Immature natural killer cell (primary cell): ENCODE data around the gene C1orf50. TPM values are rescaled to one million over a fixed set of nuclear protein-coding genes. Genes with fewer than 3 reads are reported as not detected.
"Not testable (repeated sequence)": the region's sequence is repeated elsewhere in the genome, so short reads cannot be mapped to it uniquely, and the experiment has no call there.

ENCODE experiments used
- DNase-seq, 3 donors: peaks; one replicate each; pipeline ENCODE4 v3.0.0; 2022; ENCODE audit warnings: mixed read lengths in 1 of 3
- H3K27ac Mint-ChIP-seq, 6 donors: one replicate each; pipeline ENCODE4 v1.8.0; 2020; ENCODE audit warnings: mixed read lengths in 6 of 6, mild to moderate bottlenecking in 5 of 6, inconsistent platforms in 4 of 6, moderate library complexity in 3 of 6
- H3K27me3 Mint-ChIP-seq, 3 donors: one replicate each; pipeline ENCODE4 v1.8.0; 2020 to 2021; ENCODE audit warnings: low read depth in 3 of 3, mild to moderate bottlenecking in 3 of 3, mixed read lengths in 3 of 3, moderate library complexity in 3 of 3, inconsistent platforms in 1 of 3
- H3K36me3 Mint-ChIP-seq, 3 donors: one replicate each; pipeline ENCODE4 v1.8.0; 2020; ENCODE audit warnings: mixed read lengths in 3 of 3, inconsistent platforms in 2 of 3, mild to moderate bottlenecking in 2 of 3
- H3K4me1 Mint-ChIP-seq, 2 donors: one replicate each; pipeline ENCODE4 v1.8.0; 2020; ENCODE audit warnings: inconsistent platforms in 2 of 2, mild to moderate bottlenecking in 2 of 2, mixed read lengths in 2 of 2, moderate library complexity in 1 of 2
- H3K4me3 Mint-ChIP-seq, 5 donors: one replicate each; pipeline ENCODE4 v1.8.0; 2020; ENCODE audit warnings: mild to moderate bottlenecking in 5 of 5, mixed read lengths in 5 of 5, inconsistent platforms in 3 of 5, moderate library complexity in 3 of 5
- H3K9me3 Mint-ChIP-seq, 6 donors: one replicate each; pipeline ENCODE4 v1.8.0; 2020; ENCODE audit warnings: mild to moderate bottlenecking in 6 of 6, mixed read lengths in 6 of 6, inconsistent platforms in 4 of 6, moderate library complexity in 3 of 6
- polyA plus RNA-seq, 3 donors: library from polyadenylated mRNA; unstranded; fragments of 300-500 nt; fragmentation: Illumina TruSeq; gene quantifications; one replicate each; pipeline ENCODE4 v1.2.3, GENCODE V29; 2021

The C1orf50 gene
- polyA plus RNA-seq, 3 donors from 2014 or later = 4.7 to 8.8 (median 5.9) TPM

- Mint-ChIP-seq H3K27me3 (peaks cover 0 to 2% (median 0%) of the 10 kb centered on the region in 3 donors), H3K27ac (peak overlapping the region in 1 of 6 donors; percentile 63), H3K36me3 (peaks cover 16 to 23% (median 19%) of the 10 kb centered on the region in 3 donors), H3K4me1 (peaks cover 0 to 5% of the 10 kb centered on the region in 2 donors), H3K4me3 (no peak overlapping the region), H3K9me3 (no peaks in the 10 kb centered on the region)
- no peak for DNase-seq
Measured at GRCh38 chr1:42807056-42807668, 40.1 kb downstream of the C1orf50 start.

GRCh38 chr1:42814815-42815214 lies 47.8 kb downstream of the C1orf50 start:
- peaks cover 19 to 24% of the 10 kb centered on the region in 2 donors for H3K4me1 Mint-ChIP-seq
- H3K9me3 Mint-ChIP-seq, DNase-seq, H3K36me3 Mint-ChIP-seq, H3K4me3 Mint-ChIP-seq, H3K27ac Mint-ChIP-seq, H3K27me3 Mint-ChIP-seq: not testable (repeated sequence)

- peaks cover 19 to 24% of the 10 kb centered on the region in 2 donors for H3K4me1 Mint-ChIP-seq
- H3K27ac Mint-ChIP-seq = peak overlapping the region; percentile 63 to 95 (median 92)
- H3K9me3 Mint-ChIP-seq = no peaks in the 10 kb centered on the region
- peak overlapping the region; percentile 77 to 91 (median 87) for H3K4me3 Mint-ChIP-seq
- H3K27me3 Mint-ChIP-seq = peaks cover 2 to 9% (median 9%) of the 10 kb centered on the region in 3 donors
- H3K36me3 Mint-ChIP-seq = peaks cover 0 to 4% (median 4%) of the 10 kb centered on the region in 3 donors
- peak in 2 of 3 donors; percentile 1 to 7 for DNase-seq
Measured at GRCh38 chr1:42815941-42816584, 49.0 kb downstream of the C1orf50 start.

- peak; percentile 94 to 96 (median 95) for DNase-seq
- Mint-ChIP-seq H3K4me1 (peaks cover 19 to 24% of the 10 kb centered on the region in 2 donors), H3K27ac (peak within 1 kb of the TSS; percentile 63 to 95 (median 92)), H3K4me3 (peak within 1 kb of the TSS; percentile 82 to 91 (median 87)), H3K36me3 (no peaks in the 10 kb centered on the region), H3K9me3 (no peaks in the 10 kb centered on the region), H3K27me3 (peaks cover 2 to 9% (median 9%) of the 10 kb centered on the region in 3 donors)
Measured at GRCh38 chr1:42816585-42817439, 49.8 kb downstream of the C1orf50 start, which contains the start of the genes ERMAP and SVBP. Gene ERMAP, plus strand, starts transcription at chr1:42817122. Its CDS starts 13,327 bp downstream, at chr1:42830449. Gene SVBP, minus strand, starts transcription at chr1:42817397. Its CDS starts 853 bp downstream, at chr1:42816544.

GRCh38 chr1:42817440-42817767 lies 50.4 kb downstream of the C1orf50 start:
- Mint-ChIP-seq H3K27ac (peak overlapping the region in 3 of 6 donors; percentile 5 to 85 (median 58)), H3K4me1 (peaks cover 19 to 24% of the 10 kb centered on the region in 2 donors), H3K4me3 (peak overlapping the region; percentile 79 to 88 (median 85)), H3K36me3 (no peaks in the 10 kb centered on the region), H3K27me3 (peaks cover 2 to 9% (median 9%) of the 10 kb centered on the region in 3 donors), H3K9me3 (no peaks in the 10 kb centered on the region)
- no peak for DNase-seq

GRCh38 chr1:42817976-42818375 lies 50.9 kb downstream of the C1orf50 start:
- Mint-ChIP-seq H3K27me3 (peaks cover 2 to 9% (median 9%) of the 10 kb centered on the region in 3 donors), H3K4me1 (peaks cover 19 to 24% of the 10 kb centered on the region in 2 donors), H3K27ac (peak overlapping the region in 1 of 6 donors; percentile 33), H3K9me3 (no peaks in the 10 kb centered on the region), H3K36me3 (no peaks in the 10 kb centered on the region), H3K4me3 (peak overlapping the region; percentile 45 to 88 (median 82))
- DNase-seq = no peak

- DNase-seq = no peak
- no peak overlapping the region for H3K27ac Mint-ChIP-seq
- peaks cover 2 to 9% (median 9%) of the 10 kb centered on the region in 3 donors for H3K27me3 Mint-ChIP-seq
- no peaks in the 10 kb centered on the region for H3K9me3 Mint-ChIP-seq
- H3K36me3 Mint-ChIP-seq = peaks cover 0 to 1% (median 0%) of the 10 kb centered on the region in 3 donors
- no peak overlapping the region for H3K4me3 Mint-ChIP-seq
- H3K4me1 Mint-ChIP-seq = peaks cover 17 to 19% of the 10 kb centered on the region in 2 donors
Measured at GRCh38 chr1:42820813-42821212, 53.8 kb downstream of the C1orf50 start.

- Mint-ChIP-seq H3K27me3 (peaks cover 2 to 5% (median 5%) of the 10 kb centered on the region in 3 donors), H3K9me3 (no peaks in the 10 kb centered on the region), H3K4me3 (no peak overlapping the region), H3K4me1 (peaks cover 9 to 10% of the 10 kb centered on the region in 2 donors), H3K27ac (no peak overlapping the region), H3K36me3 (peaks cover 0 to 5% (median 0%) of the 10 kb centered on the region in 3 donors)
- DNase-seq = no peak
Measured at GRCh38 chr1:42821690-42822089, 54.6 kb downstream of the C1orf50 start.

GRCh38 chr1:42822800-42823392 lies 55.8 kb downstream of the C1orf50 start:
- no peak for DNase-seq
- H3K4me3 Mint-ChIP-seq = no peak overlapping the region
- H3K27me3 Mint-ChIP-seq = peaks cover 0 to 3% (median 0%) of the 10 kb centered on the region in 3 donors
- H3K4me1 Mint-ChIP-seq = peaks cover 3 to 4% of the 10 kb centered on the region in 2 donors
- H3K27ac Mint-ChIP-seq = no peak overlapping the region
- no peaks in the 10 kb centered on the region for H3K9me3 Mint-ChIP-seq
- H3K36me3 Mint-ChIP-seq = peaks cover 0 to 5% (median 0%) of the 10 kb centered on the region in 3 donors

GRCh38 chr1:42824481-42825035 lies 57.5 kb downstream of the C1orf50 start:
- Mint-ChIP-seq H3K4me1 (no peaks in the 10 kb centered on the region), H3K27me3 (no peaks in the 10 kb centered on the region), H3K9me3 (no peaks in the 10 kb centered on the region), H3K4me3 (no peak overlapping the region), H3K27ac (no peak overlapping the region), H3K36me3 (peaks cover 0 to 5% (median 4%) of the 10 kb centered on the region in 3 donors)
- no peak for DNase-seq

GRCh38 chr1:42825036-42825851 lies 58.2 kb downstream of the C1orf50 start:
- Mint-ChIP-seq H3K4me3 (no peak overlapping the region), H3K27ac (no peak overlapping the region), H3K4me1 (no peaks in the 10 kb centered on the region), H3K36me3 (peaks cover 0 to 5% (median 5%) of the 10 kb centered on the region in 3 donors), H3K9me3 (no peaks in the 10 kb centered on the region), H3K27me3 (no peaks in the 10 kb centered on the region)
- DNase-seq = no peak
